SH-SY5Y (cell line): Measurements from ENCODE around the gene CEL.

Experiments
- GATA2 ChIP-seq: IDR thresholded peaks from 2 replicates; pipeline ENCODE4 v1.6.1; 2011; ENCODE audit warnings: mild to moderate bottlenecking, low read depth, low read length
- GATA3 ChIP-seq: IDR thresholded peaks from 2 replicates; pipeline ENCODE4 v1.6.1; 2011; ENCODE audit warnings: low read depth, mild to moderate bottlenecking, low read length, moderate library complexity

- TF ChIP-seq GATA2, result no peak
- no peak for TF ChIP-seq GATA3
These were observed 14.3 kb downstream of the CEL start for GRCh38 chr9:133075925-133076630.
